Activated CD8-positive, alpha-beta memory T cell treated with anti-CD3 and anti-CD28 coated beads, Interleukin-2, amount 50 U/mL, for 24 hours (primary cell): ENCODE results near the gene GRIPAP1.

Experiments used
- DNase-seq: peaks from one replicate; pipeline ENCODE4 v3.0.0-alpha.2; 2020; ENCODE audit errors: extremely low read depth

The GRIPAP1 gene

DNA sequence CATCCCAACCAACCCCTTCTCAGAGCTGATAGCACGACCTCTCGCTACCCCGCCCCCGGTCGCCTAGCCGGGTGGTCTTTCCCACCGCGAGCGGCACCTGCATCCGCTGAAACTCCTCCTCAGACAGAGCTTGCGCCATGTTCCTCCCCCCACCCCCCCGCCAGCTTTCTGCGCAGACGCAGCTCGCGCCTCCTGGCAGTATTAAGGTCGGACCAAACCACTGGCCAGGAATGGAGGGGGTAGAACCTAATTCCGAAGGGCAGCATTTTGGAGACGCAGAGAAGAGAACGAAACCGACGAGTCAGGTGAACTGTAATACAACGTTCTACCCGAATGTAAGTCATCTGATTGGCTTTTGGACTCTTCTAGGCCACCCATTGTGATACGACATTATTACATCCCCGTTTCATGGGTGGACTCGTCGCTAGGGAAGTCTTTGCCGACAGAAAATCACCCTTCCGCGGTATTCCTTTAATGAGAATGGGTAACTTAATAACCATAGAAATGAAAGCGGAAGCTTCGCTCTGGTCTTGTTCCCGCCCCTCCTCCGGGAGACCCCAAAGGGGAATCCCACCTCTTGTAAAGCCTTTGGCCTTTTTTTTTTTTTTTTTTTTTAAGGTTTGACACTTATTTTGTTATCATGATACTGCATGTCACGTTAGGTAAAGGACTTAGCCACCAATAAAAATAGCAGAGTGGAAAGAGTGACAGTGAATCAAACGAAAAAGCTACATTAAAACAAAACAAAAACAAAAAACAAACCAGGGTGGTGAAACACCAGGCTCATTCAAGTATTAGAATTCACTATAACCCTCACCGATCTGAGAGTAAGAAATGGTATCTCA lies at the start of gene GRIPAP1:
TSS of gene GRIPAP1 (minus strand) at position 174 of the 845 bp plus-strand sequence. CDS start at position 139, 35 bp downstream.
- DNase-seq = peak; percentile 42

- no peak for DNase-seq
Observed at GRCh38 chrX:49043987-49044281, 41.9 kb upstream of the GRIPAP1 start.

DNA sequence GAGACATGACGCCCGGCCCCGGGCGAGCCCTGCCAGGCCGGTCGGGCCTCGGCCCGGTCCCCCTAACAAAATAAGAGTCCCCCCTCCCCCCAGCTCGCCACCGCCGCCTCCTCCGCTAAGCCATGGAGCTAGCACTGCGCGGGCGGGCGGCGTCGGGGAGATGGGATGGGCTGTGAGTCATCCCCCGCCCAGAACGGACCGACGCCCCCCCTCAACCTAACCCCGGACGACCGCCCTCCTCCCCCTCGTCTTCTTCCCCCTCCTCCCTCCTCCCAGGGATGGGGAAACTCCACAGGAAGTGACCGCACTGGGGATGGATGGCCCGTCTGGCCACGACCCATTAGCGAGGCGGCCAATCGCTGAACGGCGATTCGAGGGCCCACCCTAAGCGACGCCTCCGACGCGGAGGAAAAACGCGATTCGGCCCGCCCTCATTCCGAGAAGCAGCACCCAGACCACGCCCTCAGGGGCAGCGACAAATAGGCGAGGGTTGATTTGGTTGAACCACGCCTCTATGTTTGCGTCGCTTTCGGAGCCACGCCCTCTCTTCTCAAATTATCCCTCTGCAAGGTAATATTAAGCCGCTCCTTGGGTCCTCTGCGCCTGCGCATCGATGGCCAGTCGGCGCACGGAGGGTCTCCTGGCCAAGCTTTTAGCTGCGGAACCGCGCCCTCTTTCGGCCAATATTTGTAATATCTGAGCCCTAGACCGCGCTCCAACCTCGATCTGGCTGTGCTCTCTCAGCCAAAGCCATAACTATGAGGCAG lies 41.3 kb upstream of the GRIPAP1 start, which contains the start of gene TFE3:
TSS of gene TFE3 (minus strand) at position 138 of the 767 bp plus-strand sequence. CDS start at position 7, 131 bp downstream.
- DNase-seq = peak; percentile 89

- no peak for DNase-seq
Observed at GRCh38 chrX:49042581-49043219, 40.6 kb upstream of the GRIPAP1 start.

GRCh38 chrX:49041744-49042580 lies 39.9 kb upstream of the GRIPAP1 start:
- no peak for DNase-seq

DNA sequence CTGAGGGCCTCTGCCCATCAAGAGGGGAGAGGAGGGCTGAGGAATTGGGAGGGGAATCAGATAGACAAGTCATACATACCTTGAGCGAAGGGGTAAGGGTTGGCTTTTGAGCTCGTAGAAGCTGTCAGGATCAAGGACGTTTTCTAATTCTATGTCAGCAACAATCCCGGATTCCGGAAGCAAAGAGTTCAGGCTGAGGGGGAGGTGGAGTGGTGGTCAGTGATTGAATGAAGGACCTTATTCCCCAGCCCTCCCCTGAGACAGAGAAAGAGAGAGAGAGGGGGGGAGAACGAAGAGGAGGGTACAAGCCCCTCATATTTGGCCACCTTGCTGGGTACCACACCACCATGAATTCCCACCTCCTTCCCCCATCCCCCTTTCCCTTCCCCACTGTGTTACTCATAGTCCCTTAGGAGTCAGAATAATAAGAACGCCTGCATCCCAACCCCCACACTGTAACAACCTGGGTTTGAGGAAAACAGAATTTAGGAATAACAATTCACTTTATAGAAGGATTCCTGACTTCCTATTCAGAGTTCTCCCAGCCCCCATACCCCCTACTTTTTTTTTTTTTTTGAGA lies 38.4 kb upstream of the GRIPAP1 start:
- DNase-seq = no peak

DNA sequence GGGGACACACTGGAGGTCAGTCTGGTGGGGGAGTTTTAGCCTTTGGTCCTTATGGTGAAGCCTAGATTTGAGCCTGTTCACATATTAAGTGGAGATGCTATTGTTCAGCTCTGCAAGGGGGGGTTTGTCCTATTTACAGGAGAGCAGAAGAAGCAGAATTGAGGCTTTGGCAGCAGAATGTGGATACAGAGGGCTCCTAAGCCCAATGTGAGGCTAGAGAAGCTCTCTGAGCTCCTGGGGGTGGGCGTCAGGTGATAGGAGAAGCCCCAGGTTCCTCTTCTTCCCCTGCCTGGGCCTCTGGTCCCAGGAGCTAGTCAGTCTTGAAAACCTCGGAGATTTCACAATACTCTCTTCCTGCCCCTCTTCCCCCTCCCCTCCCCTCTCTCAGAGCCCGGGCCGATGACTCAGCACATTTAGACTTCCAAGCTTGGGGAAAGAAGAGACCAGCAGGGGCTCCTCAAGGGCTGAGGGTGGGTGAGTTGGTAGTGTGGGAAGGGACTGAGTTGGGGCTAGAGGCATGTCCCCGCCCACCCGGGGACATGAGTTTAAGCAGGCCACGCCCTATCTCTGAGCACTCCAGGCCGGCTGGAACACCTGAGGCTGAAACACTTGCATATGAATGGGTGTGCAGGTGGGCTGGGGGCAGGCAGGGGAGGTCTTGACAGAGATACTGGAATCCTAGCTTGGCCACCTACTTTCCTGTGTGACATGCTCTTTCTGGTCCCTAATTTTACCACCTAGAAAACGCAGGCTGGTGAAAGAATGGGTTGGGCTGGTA lies 37.7 kb upstream of the GRIPAP1 start:
- no peak for DNase-seq

GRCh38 chrX:49037883-49038475 lies 35.9 kb upstream of the GRIPAP1 start:
- no peak for DNase-seq

DNA sequence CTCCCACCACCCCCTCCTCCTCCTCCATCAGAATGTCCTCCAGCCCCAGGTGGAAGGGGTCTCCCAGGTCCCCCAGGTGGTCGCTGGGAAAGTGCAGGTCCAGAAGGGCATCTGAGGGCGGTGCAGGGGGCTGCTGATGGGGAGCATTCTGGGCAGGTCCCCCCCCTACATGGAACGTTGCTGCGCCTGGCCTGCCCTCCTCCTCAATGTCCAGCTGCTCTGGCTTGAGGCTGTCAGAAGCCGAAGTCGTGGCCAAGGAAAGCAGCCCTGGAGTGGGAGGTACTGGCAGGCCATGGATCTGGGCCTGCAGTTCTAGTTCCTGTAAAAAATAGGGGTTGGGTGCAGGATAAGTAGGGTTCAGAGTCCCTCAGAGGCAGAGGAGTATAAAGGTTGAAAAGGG lies 28.2 kb upstream of the GRIPAP1 start:
- no peak for DNase-seq

DNA sequence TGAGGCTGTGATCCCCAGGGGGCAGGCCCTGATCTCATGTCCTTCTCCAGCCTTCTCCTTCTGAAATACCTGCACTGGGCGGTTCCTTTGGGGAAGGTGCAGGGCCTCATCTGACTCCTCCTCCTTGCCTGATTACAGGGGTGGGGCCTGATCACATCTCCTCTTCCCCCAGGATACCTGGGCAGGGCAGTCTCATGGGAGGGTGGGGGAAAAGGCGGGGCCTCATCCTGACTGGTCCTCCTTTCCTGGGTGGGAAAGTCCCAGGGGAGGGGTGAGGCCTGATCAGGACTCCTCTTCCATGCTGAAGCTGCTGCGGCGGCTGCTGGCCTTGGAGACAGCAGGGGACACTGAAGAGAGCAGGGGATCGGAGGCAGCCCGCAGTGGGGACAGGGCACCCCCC lies 27.8 kb upstream of the GRIPAP1 start:
- no peak for DNase-seq

DNA sequence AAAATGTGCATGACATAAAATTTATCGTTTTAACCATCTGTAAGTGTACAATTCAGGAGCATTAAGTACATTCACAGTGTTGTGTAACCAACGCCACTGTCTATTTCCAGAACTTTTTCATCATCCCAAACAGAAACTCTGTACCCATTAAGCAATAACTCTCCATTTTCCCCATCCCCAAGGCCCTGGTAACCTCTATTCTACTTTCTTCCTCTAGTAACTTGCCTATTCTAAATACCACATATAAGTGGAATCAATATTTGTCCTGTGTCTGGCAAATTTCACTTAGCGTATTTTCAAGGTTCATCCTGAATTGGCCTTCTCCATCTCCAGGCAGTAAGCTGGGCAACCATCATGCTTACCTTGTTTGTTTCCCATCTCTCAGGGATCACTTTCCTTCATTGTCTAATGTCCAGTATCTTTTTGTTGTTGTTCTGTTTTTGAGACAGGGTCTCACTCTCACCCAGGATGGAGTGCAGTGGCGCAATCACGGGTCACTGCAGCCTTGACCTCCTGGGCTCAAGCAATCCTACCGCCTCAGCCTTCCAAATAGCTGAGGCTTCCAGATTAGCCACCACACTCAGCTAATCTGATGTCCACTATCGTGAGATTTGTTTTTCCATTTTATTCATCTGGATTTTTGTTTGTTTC lies 17.7 kb upstream of the GRIPAP1 start:
- DNase-seq = no peak

DNA sequence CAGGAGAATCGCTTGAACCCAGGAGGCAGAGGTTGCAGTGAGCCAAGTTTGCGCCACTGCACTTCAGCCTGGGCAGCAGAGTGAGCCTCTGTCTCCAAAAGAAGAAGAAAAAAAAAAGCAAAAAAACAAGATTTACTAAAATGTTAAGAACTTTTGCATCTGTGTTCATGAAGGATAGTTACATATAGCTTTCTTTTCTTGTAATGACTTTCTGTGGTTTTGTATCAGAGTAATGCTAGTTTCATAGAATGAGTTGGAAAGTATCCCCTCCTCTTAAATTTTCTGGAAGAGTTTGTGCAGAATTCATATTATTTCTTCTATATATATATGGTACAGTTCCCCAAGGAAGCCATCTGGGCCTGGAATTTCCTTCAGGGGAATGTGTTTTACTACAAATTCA lies 17.0 kb upstream of the GRIPAP1 start:
- DNase-seq = no peak

GRCh38 chrX:49003696-49004095 lies 1.6 kb upstream of the GRIPAP1 start:
- no peak for DNase-seq

GRCh38 chrX:49001521-49002090 lies 458 bp downstream of the GRIPAP1 start:
- DNase-seq = peak; percentile 14

GRCh38 chrX:49000636-49001035 lies 1.4 kb downstream of the GRIPAP1 start:
- no peak for DNase-seq

DNA sequence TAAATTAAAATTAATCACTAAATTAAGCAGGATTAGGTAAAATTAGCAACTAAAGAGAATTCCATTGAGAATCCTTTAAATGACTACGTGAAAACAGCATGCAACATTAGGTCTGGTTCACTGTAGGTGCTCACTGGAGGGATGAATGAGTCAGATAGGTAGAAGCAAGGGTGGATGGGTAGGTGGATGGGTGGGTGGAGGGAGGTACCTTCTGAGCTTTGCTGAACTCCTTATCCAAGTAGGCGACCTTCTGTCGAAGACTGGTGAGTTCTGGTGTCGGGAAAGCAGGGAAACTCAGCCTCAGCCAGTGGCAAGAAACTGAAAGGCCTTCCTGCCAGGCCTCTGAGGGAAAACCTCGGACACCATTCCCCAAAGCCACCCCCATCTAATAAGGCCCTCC lies 3.0 kb downstream of the GRIPAP1 start:
- no peak for DNase-seq

- no peak for DNase-seq
Observed at GRCh38 chrX:48998391-48998790, 3.7 kb downstream of the GRIPAP1 start.

DNA sequence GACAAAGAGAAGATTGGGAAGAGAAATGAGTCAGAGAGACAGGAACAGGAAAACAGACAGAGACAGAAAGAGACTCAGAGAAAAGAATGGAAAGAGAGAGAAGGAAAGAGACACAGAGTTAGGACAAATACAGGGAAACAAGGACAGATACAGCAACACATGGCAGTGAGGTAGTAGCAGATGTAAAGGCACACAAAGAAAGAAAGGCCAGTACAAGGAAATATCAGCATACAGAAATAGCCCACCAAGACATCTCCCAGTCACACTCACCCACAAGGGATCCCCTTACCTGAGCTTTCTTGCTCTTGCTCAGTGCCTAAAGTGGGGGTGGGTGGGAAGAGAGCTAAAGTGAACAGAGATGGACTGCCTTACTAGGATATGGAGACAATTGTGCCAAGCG lies 4.2 kb downstream of the GRIPAP1 start:
- DNase-seq = no peak

DNA sequence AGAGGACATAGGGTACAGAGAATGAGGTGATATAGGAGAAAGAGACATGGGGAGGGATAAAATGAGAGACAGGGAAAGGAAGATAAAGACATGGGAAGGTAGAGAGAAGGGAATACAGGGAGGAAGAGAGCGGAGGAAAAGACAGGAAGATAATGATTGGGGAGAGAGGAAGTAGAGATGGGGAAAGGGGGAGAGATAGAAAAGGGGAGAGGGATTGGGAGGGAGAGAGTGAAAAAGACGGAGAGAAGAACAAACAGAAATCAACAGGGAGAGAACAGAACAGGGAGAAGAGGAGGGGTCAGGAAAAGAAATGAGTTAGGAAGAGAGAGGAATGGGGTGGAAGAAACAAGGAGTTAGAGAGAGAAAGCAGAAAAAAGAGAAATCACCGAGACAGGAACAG lies 4.6 kb downstream of the GRIPAP1 start:
- no peak for DNase-seq
